ENCODE results near the gene CGRRF1. TPM values are rescaled to one million over a fixed set of nuclear protein-coding genes. Genes with fewer than 3 reads are reported as not detected.

Gene CGRRF1
- total and polyA plus RNA-seq, 9 of the 15 experiments (the other 6 are each of a cell fraction or from before 2014, with no cell fraction given): 2.8 to 15.8 (median 4.6) TPM

DNA sequence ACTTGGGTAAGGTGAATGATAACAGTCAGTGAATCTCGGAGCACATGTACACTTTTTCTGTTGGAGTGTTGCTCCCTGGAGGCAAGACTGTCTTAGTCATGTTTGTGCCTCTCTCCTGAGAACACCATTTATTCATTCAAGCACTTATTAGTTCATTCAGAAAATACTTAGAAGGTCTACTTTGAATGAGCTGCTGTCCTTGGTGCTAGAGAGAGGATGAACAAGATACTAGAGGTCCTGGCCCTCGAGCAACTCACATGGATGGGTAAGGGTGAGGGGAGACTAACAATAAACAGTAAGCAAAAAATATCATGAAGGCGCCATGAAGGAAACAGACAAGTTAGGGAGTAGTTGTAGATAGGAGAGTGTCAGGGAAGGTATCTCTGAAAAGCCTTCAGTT lies 40.2 kb downstream of the CGRRF1 start:
- Histone ChIP-seq H3K4me2 (ENCODE audit: insufficient read depth, low read length) (no peak overlapping the region), H3K4me1 (replicated peaks in 1 of 2; ENCODE audit: control insufficient read depth in 2 of 2, insufficient read depth in 2 of 2, low read length in 2 of 2) (no peaks in the 10 kb centered on the region), H4K20me1 (replicated peaks; ENCODE audit: control insufficient read depth, insufficient read depth, low read length) (no peaks in the 10 kb centered on the region), H2AFZ (ENCODE audit: low read depth, low read length) (no peak overlapping the region; the same call in 1 of the 2 replicates), H3K27me3 (ENCODE audit: control insufficient read depth in 2 of 2, insufficient read depth in 2 of 2, low read length in 2 of 2) (no peaks in the 10 kb centered on the region), H3K36me3 (ENCODE audit: control insufficient read depth, insufficient read depth, low read length) (no peaks in the 10 kb centered on the region), H3K9me1 (ENCODE audit: control insufficient read depth, insufficient read depth, low read length) (no peaks in the 10 kb centered on the region), H3K9ac (ENCODE audit: insufficient read depth in 1 of 2, low read depth in 2 of 2, low read length in 2 of 2) (no peak overlapping the region), H3K79me2 (ENCODE audit: control insufficient read depth, insufficient read depth, low read length) (no peaks in the 10 kb centered on the region), H3K9me3 (replicated peaks; ENCODE audit: control insufficient read depth, insufficient read depth, low read depth, low read length) (no peaks in the 10 kb centered on the region), H3K4me3 (no peak overlapping the region), H3K27ac (ENCODE audit: extremely low read depth, low read depth, low read length) (no peak overlapping the region)
- 11% methylated on average over 3 of the region's 3 CpGs for WGBS (ENCODE audit: insufficient coverage, low coverage, missing lambda C conversion rate)
- peak; percentile 94 for TF ChIP-seq EHMT2 (IDR thresholded peaks at IDR 0.05)
- TF ChIP-seq HSF4 (CRISPR knock-in tag; IDR thresholded peaks at IDR 0.05; ENCODE audit: borderline replicate concordance): no peak
- TF ChIP-seq, protein P1, sequence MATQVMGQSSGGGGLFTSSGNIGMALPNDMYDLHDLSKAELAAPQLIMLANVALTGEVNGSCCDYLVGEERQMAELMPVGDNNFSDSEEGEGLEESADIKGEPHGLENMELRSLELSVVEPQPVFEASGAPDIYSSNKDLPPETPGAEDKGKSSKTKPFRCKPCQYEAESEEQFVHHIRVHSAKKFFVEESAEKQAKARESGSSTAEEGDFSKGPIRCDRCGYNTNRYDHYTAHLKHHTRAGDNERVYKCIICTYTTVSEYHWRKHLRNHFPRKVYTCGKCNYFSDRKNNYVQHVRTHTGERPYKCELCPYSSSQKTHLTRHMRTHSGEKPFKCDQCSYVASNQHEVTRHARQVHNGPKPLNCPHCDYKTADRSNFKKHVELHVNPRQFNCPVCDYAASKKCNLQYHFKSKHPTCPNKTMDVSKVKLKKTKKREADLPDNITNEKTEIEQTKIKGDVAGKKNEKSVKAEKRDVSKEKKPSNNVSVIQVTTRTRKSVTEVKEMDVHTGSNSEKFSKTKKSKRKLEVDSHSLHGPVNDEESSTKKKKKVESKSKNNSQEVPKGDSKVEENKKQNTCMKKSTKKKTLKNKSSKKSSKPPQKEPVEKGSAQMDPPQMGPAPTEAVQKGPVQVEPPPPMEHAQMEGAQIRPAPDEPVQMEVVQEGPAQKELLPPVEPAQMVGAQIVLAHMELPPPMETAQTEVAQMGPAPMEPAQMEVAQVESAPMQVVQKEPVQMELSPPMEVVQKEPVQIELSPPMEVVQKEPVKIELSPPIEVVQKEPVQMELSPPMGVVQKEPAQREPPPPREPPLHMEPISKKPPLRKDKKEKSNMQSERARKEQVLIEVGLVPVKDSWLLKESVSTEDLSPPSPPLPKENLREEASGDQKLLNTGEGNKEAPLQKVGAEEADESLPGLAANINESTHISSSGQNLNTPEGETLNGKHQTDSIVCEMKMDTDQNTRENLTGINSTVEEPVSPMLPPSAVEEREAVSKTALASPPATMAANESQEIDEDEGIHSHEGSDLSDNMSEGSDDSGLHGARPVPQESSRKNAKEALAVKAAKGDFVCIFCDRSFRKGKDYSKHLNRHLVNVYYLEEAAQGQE (IDR thresholded peaks at IDR 0.05; ENCODE audit: borderline replicate concordance): peak; percentile 94
- TF ChIP-seq, protein P1 (CRISPR knock-in tag; IDR thresholded peaks at IDR 0.05; ENCODE audit: low read depth): peak; percentile 74; the same call in 1 of the 2 replicates
- peak; percentile 86 for TF ChIP-seq MIER1 (IDR thresholded peaks at IDR 0.05; ENCODE audit: low read depth)
- no peak for TF ChIP-seq ZNF57 (CRISPR knock-in tag; IDR thresholded peaks at IDR 0.05)
- ChIA-PET CTCF (ENCODE audit: low intra/inter-chr PET ratio) (no interaction called here), POLR2A (interaction anchor here (0.7 kb wide), 1 partner anchor 112 kb away, joined by 3 read pairs; no protein-coding TSS in a partner anchor)
- intact Hi-C loops (cut with micrococcal nuclease): loop anchor here (5.0 kb wide), 1 partner anchor 38 kb away; no protein-coding TSS in a partner anchor
- in situ Hi-C loops (cut with MboI): loop anchor here (10.0 kb wide), 1 partner anchor 255 kb away; no protein-coding TSS in a partner anchor
- no TSS peak for BruUV-seq (replicated peaks)
- FAIRE-seq (no peak), DNase-seq (ENCODE audit: extremely low read depth in 1 of 4, low spot score in 3 of 4) (no peak), ATAC-seq (no peak)

All from K562 (cell line).